Measurements from ENCODE around the gene CCDC92B. TPM values are rescaled to one million over a fixed set of nuclear protein-coding genes. Genes with fewer than 3 reads are reported as not detected.

CCDC92B gene
- total RNA-seq, 1 donor from 2014 or later = 1.3 TPM

- Mint-ChIP-seq H3K4me1 (ENCODE audit: unreplicated experiment) (peaks cover 22% of the 10 kb centered on the region), H3K27ac (peak within 1 kb of the TSS; percentile 90), H3K4me3 (peak within 1 kb of the TSS; percentile 91), H3K27me3 (no peaks in the 10 kb centered on the region), H3K36me3 (no peaks in the 10 kb centered on the region), H3K9me3 (no peaks in the 10 kb centered on the region)
- TF ChIP-seq CTCF (conservative IDR thresholded peaks at IDR 0.05) = no peak
- DNase-seq (ENCODE audit: extremely low spot score, unreplicated experiment) = peak; percentile 93
Observed at GRCh38 chr17:2711608-2712299, 37.7 kb downstream of the CCDC92B start, which contains the start of gene CLUH. Gene CLUH, minus strand, starts transcription at chr17:2711764. Its CDS starts 103 bp downstream, at chr17:2711661.

DNA sequence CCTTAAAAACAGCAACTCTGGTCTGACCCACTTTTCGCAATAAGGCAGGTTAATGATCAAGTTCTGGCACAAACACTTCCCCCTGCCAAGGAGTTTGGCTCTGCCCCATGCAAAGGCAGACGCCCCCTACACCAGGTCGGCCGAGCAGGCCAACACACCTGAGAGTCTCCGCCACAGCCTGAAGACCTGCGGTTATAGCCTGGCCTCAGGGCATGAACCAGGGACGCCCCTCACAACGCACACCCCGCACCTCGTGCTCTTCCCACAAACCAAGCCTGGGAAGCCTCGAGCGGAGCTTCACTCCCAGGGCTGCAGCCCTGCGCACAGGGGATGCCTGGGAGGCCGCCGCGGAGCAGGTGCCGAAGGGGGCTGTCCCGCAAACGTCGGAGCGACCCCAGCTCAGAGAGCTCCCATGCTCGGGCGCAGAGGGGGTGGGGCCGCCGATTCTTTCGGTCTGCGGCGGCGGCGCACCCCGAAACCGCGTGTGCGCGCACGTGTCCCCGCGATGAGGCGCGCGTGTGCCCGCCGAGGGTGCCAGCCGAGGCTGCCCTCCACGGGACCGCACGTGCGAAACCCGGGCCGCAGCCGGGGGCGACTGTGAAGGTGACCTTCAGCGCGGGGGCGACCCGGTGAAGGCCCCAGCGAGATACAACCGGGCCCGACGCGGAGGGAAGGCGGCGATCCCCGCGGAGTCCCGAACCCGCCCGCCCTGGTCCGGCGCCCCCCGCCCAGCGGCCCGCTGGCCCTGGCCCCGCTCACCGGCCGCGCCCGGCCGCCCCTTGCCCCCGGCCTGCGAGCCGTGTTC lies 38.4 kb downstream of the CCDC92B start:
- no peak for TF ChIP-seq CTCF (conservative IDR thresholded peaks at IDR 0.05)
- peak overlapping the region; percentile 90 for H3K27ac Mint-ChIP-seq
- peaks cover 22% of the 10 kb centered on the region for H3K4me1 Mint-ChIP-seq (ENCODE audit: unreplicated experiment)
- H3K27me3 Mint-ChIP-seq = no peaks in the 10 kb centered on the region
- no peaks in the 10 kb centered on the region for H3K36me3 Mint-ChIP-seq
- DNase-seq (ENCODE audit: extremely low spot score, unreplicated experiment) = no peak
- peak overlapping the region; percentile 91 for H3K4me3 Mint-ChIP-seq
- H3K9me3 Mint-ChIP-seq = no peaks in the 10 kb centered on the region

DNA sequence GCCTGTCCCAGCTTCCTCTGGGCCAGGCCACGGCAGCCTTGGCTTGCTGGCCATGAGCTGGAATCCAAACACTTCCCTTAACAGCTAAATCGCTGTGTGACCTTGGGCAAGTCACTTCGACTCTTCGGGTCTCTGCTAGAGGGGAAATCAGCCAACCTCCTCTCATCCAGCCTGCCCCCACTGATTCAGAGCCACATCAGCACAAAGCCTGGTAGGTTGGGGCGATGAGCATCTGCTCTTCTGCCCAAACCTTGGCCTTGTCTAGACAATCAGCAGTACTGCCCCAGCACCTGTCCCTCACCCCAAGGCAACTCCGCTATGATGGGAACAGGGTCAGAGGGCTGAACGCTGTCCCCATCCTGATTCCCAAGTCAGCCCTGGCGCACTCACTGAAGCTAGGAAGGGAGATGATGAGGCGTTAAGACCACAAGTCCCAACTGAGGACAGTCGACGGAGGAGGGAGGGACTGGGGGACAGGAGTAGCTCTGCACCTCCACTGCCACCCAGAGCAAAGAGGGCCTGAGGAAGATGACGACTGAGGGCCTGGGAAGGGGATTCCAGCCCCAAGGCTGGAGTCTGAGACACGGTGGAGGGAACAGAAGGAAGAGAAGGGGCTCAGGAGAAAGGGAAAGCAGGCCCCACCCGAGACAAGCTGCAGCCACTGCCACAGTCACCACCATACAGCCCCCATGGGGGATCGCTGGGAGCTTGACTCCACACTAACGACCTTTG lies 39.2 kb downstream of the CCDC92B start:
- Mint-ChIP-seq H3K27ac (peak overlapping the region; percentile 90), H3K4me1 (ENCODE audit: unreplicated experiment) (peaks cover 27% of the 10 kb centered on the region), H3K27me3 (no peaks in the 10 kb centered on the region), H3K4me3 (peak overlapping the region; percentile 91), H3K36me3 (peaks cover 4% of the 10 kb centered on the region), H3K9me3 (no peaks in the 10 kb centered on the region)
- no peak for DNase-seq (ENCODE audit: extremely low spot score, unreplicated experiment)
- no peak for TF ChIP-seq CTCF (conservative IDR thresholded peaks at IDR 0.05)

GRCh38 chr17:2709183-2709661 lies 40.2 kb downstream of the CCDC92B start:
- Mint-ChIP-seq H3K27ac (peak overlapping the region; percentile 90), H3K36me3 (peaks cover 4% of the 10 kb centered on the region), H3K4me1 (ENCODE audit: unreplicated experiment) (peaks cover 28% of the 10 kb centered on the region), H3K27me3 (no peaks in the 10 kb centered on the region), H3K4me3 (peak overlapping the region; percentile 91), H3K9me3 (no peaks in the 10 kb centered on the region)
- DNase-seq (ENCODE audit: extremely low spot score, unreplicated experiment) = no peak
- no peak for TF ChIP-seq CTCF (conservative IDR thresholded peaks at IDR 0.05)

GRCh38 chr17:2708585-2709182 lies 40.8 kb downstream of the CCDC92B start:
- TF ChIP-seq CTCF (conservative IDR thresholded peaks at IDR 0.05) = no peak
- peaks cover 4% of the 10 kb centered on the region for H3K36me3 Mint-ChIP-seq
- H3K4me1 Mint-ChIP-seq (ENCODE audit: unreplicated experiment) = peaks cover 28% of the 10 kb centered on the region
- H3K27me3 Mint-ChIP-seq = no peaks in the 10 kb centered on the region
- no peak for DNase-seq (ENCODE audit: extremely low spot score, unreplicated experiment)
- H3K27ac Mint-ChIP-seq = peak overlapping the region; percentile 90
- peak overlapping the region; percentile 91 for H3K4me3 Mint-ChIP-seq
- no peaks in the 10 kb centered on the region for H3K9me3 Mint-ChIP-seq

Data from type B pancreatic cell (in vitro differentiated cells).